K562 (cell line): ENCODE data around the gene IDUA. TPM values are rescaled to one million over a fixed set of nuclear protein-coding genes. Genes with fewer than 3 reads are reported as not detected.
A peak's percentile ranks its signal among the peaks of the same experiment; 100 is the strongest.

Experiments
- ATAC-seq: fragments of 200-7000 bp; cut with Tn5 transposase; 3 replicates; pipeline ENCODE4 v1.9.1; 2020; ENCODE audit warnings: moderate library complexity
- BruUV-seq: library from RNA; stranded (reverse); fragments of 400-500 nt; replicated peaks from 2 replicates; lab custom pipeline; 2021; lab: Mats Ljungman, UMichigan
- CTCF ChIA-PET: fragments of 300-600 bp; formaldehyde crosslinking; extraction: SDS; loops from one replicate; lab custom pipeline; 2021; ENCODE audit warnings: low intra/inter-chr PET ratio; lab: Yijun Ruan, JAX
- POLR2A ChIA-PET: fragments of 300-600, 350-650 bp; sonication (Branson Sonifier 250); formaldehyde crosslinking; extraction: SDS; loops from one replicate; lab custom pipeline; 2021; ENCODE audit warnings: antibody characterized with exemption, inconsistent platforms; lab: Yijun Ruan, JAX
- DNase-seq, 4 experiments: peaks; one replicate each; pipeline versions ENCODE4 v3.0.0 to v3.0.0-alpha.2; 2011 to 2018; ENCODE audit warnings: low spot score in 3 of 4, mixed read lengths in 3 of 4; ENCODE audit errors: extremely low read depth in 1 of 4
- FAIRE-seq: peaks from 2 replicates; lab custom pipeline; 2011; peaks lifted over from hg19 to GRCh38; lab: Jason Lieb, UNC
- H2AFZ ChIP-seq: 2 replicates; pipeline ENCODE4 v1.6.0; 2011; ENCODE audit warnings: low read depth, low read length, control low read depth, inconsistent platforms
- H3K27ac ChIP-seq: fragments of 200-600 bp; 3 replicates; pipeline ENCODE4 v1.8.0; 2011; ENCODE audit warnings: low read depth, mild to moderate bottlenecking, control low read depth, inconsistent platforms, low read length, moderate library complexity, mixed read lengths; ENCODE audit errors: extremely low read depth
- H3K27me3 ChIP-seq, 2 experiments: fragments of 300-600 bp in 1 of 2; 2 replicates in 1 of 2; 3 replicates in 1 of 2; pipeline versions ENCODE4 v1.6.0 to v1.8.0; 2011; ENCODE audit warnings: inconsistent platforms in 2 of 2, low read length in 2 of 2, mild to moderate bottlenecking in 1 of 2, mixed read lengths in 1 of 2, moderate library complexity in 1 of 2; ENCODE audit not compliant: control insufficient read depth in 2 of 2, insufficient read depth in 2 of 2
- H3K36me3 ChIP-seq: fragments of 300-600 bp; 3 replicates; pipeline ENCODE4 v1.8.0; 2011; ENCODE audit warnings: mild to moderate bottlenecking, low read length, inconsistent platforms; ENCODE audit not compliant: control insufficient read depth, insufficient read depth
- H3K4me1 ChIP-seq, 2 experiments: fragments of 200-600 bp in 1 of 2; replicated peaks in 1 of 2; 2 replicates in 1 of 2; 3 replicates in 1 of 2; pipeline versions ENCODE4 v1.5.1 to v1.8.0; 2011; ENCODE audit warnings: inconsistent platforms in 2 of 2, low read length in 2 of 2, mild to moderate bottlenecking in 1 of 2, mixed read lengths in 1 of 2, moderate library complexity in 1 of 2; ENCODE audit not compliant: control insufficient read depth in 2 of 2, insufficient read depth in 2 of 2
- H3K4me2 ChIP-seq: 2 replicates; pipeline ENCODE4 v1.6.1; 2011; ENCODE audit warnings: low read length, control low read depth, inconsistent platforms, mixed read lengths; ENCODE audit not compliant: insufficient read depth
- H3K4me3 ChIP-seq: fragments of 200-600 bp; sonication (generic), shearing (Covaris generic); 2 replicates; pipeline ENCODE4 v1.5.1; 2016; ENCODE audit warnings: control low read depth, inconsistent platforms
- H3K79me2 ChIP-seq: fragments of 200-600 bp; 3 replicates; pipeline ENCODE4 v1.8.0; 2011; ENCODE audit warnings: low read length, inconsistent platforms; ENCODE audit not compliant: control insufficient read depth, insufficient read depth
- H3K9ac ChIP-seq, 2 experiments: 2 replicates each; pipeline versions ENCODE4 v1.6.0 to v1.6.1; 2011; ENCODE audit warnings: low read depth in 2 of 2, low read length in 2 of 2, control low read depth in 1 of 2, inconsistent platforms in 1 of 2, mild to moderate bottlenecking in 1 of 2, mixed read lengths in 1 of 2; ENCODE audit not compliant: insufficient read depth in 1 of 2
- H3K9me1 ChIP-seq: one replicate; pipeline ENCODE4 v1.6.0; 2011; ENCODE audit warnings: inconsistent platforms, mild to moderate bottlenecking, low read length, moderate library complexity; ENCODE audit not compliant: control insufficient read depth, insufficient read depth
- H3K9me3 ChIP-seq: replicated peaks from 2 replicates; pipeline ENCODE4 v1.5.1; 2011; ENCODE audit warnings: low read depth, low read length, inconsistent platforms; ENCODE audit not compliant: control insufficient read depth, insufficient read depth
- H4K20me1 ChIP-seq: replicated peaks from 2 replicates; pipeline ENCODE4 v1.6.1; 2011; ENCODE audit warnings: low read length, inconsistent platforms, mixed read lengths; ENCODE audit not compliant: control insufficient read depth, insufficient read depth
- DIDO1 ChIP-seq: fragments of 450-650 bp; IDR thresholded peaks from 2 replicates; pipeline ENCODE4 v1.6.1; 2016; ENCODE audit warnings: low read depth, missing biosample characterization, missing genetic modification characterization
- POLR2G ChIP-seq: fragments of 200-400 bp; formaldehyde crosslinking; IDR thresholded peaks from 2 replicates; pipeline ENCODE4 v1.6.1; 2017; ENCODE audit warnings: low read depth, mild to moderate bottlenecking, antibody characterized with exemption, low read length, moderate library complexity
- RBFOX2 ChIP-seq: fragments of 200-400 bp; formaldehyde crosslinking; IDR thresholded peaks from 2 replicates; pipeline ENCODE4 v1.6.1; 2017; ENCODE audit warnings: low read depth, mild to moderate bottlenecking, low read length, moderate library complexity
- WGBS: fragments of 100-300 bp; shearing (Covaris generic); methylation state at CpG from one replicate; pipeline ENCODE4 v1.1.6; 2016; ENCODE audit warnings: low coverage, mixed read lengths; ENCODE audit not compliant: insufficient coverage; ENCODE audit errors: missing lambda C conversion rate; 5-methylcytosine and 5-hydroxymethylcytosine counted together
- in situ Hi-C: fragments of 300-500 bp; cut with MboI; formaldehyde crosslinking; loops from 4 replicates; pipeline ENCODE4 v1.15.0; 2018; ENCODE audit warnings: inconsistent platforms, mixed read lengths
- intact Hi-C: fragments of 100-400 bp; cut with micrococcal nuclease; formaldehyde crosslinking; loops from 2 replicates; pipeline ENCODE4 v1.14.2; 2022
- polyA plus RNA-seq, 8 experiments: library from polyadenylated mRNA; depleted of rRNA in 4 of 8; stranded (reverse) in 5 of 8; unstranded in 3 of 8; fragments of >200 nt; fragmentation: Nextera tagmentation in 2 of 8; fragmentation: Illumina TruSeq in 1 of 8; extraction: Ambion mirVana in 2 of 8; extraction: Trizol in 1 of 8; gene quantifications; 2 replicates each; pipeline versions ENCODE4 v1.2.1 to v1.2.3, GENCODE V29; 2011 to 2014; ENCODE audit warnings: inconsistent platforms in 1 of 8, missing spikeins in 1 of 8
- total RNA-seq, 7 experiments: library from RNA; depleted of rRNA in 6 of 7; stranded (reverse); fragments of >200 nt in 6 of 7; fragmentation: Illumina TruSeq in 2 of 7; extraction: Trizol in 2 of 7; gene quantifications; 2 replicates each; pipeline versions ENCODE4 v1.2.1 to v1.2.3, GENCODE V29; 2011 to 2021; ENCODE audit warnings: low replicate concordance in 1 of 7

IDUA gene
- total and polyA plus RNA-seq, 9 of the 15 experiments (the other 6 are each of a cell fraction or from before 2014, with no cell fraction given): 0.04 to 16.1 (median 1.2) TPM

- BruUV-seq: no TSS peak
- Histone ChIP-seq H2AFZ (no peak overlapping the region), H3K36me3 (peaks cover 20% of the 10 kb centered on the region; the same call in 1 of the 3 replicates), H3K27ac (no peak overlapping the region), H3K9me3 (no peaks in the 10 kb centered on the region), H3K27me3 (no peaks in the 10 kb centered on the region), H3K9ac (no peak overlapping the region), H3K9me1 (no peaks in the 10 kb centered on the region), H3K4me2 (no peak overlapping the region), H3K79me2 (no peaks in the 10 kb centered on the region), H3K4me3 (no peak overlapping the region), H4K20me1 (no peaks in the 10 kb centered on the region), H3K4me1 (peaks cover 0 to 48% of the 10 kb centered on the region in 2 experiments; a peak in 2 of 5 replicates)
- DNase-seq: no peak
- intact Hi-C loops: no loop called here
- peak; percentile 51 for TF ChIP-seq RBFOX2
- no peak for TF ChIP-seq DIDO1 (tag)
- peak; percentile 70 for TF ChIP-seq POLR2G
- CTCF ChIA-PET: no interaction called here
- POLR2A ChIA-PET: no interaction called here
- no peak for FAIRE-seq
- no peak for ATAC-seq
- in situ Hi-C loops: no loop called here
- 94% methylated on average over 11 of the region's 35 CpGs for WGBS
Measured at GRCh38 chr4:960636-961350, 26.1 kb upstream of the IDUA start.
